Panc1 (cell line): ENCODE results near the gene PRDM2. TPM values are rescaled to one million over a fixed set of nuclear protein-coding genes. Genes with fewer than 3 reads are reported as not detected.

Experiments used
- ATAC-seq: fragments of 200-7000 bp; cut with Tn5 transposase; 2 replicates; pipeline ENCODE4 v1.9.1; 2020; ENCODE audit warnings: mild to moderate bottlenecking, moderate library complexity
- BruUV-seq: library from RNA; stranded (reverse); fragments of 400-500 nt; replicated peaks from 2 replicates; lab custom pipeline; 2021; lab: Mats Ljungman, UMichigan
- CTCF ChIA-PET: fragments of 300-600 bp; sonication (Branson Sonifier 250); formaldehyde crosslinking; loops from one replicate; lab custom pipeline; 2022; ENCODE audit warnings: antibody characterized with exemption; lab: Charles Lee
- POLR2A ChIA-PET: fragments of 300-600 bp; sonication (Branson Sonifier 250); formaldehyde crosslinking; loops from one replicate; lab custom pipeline; 2022; ENCODE audit warnings: antibody characterized with exemption; lab: Charles Lee
- DNase-seq: peaks from one replicate; pipeline ENCODE4 v3.0.0-alpha.2; 2010; ENCODE audit warnings: low read depth, low spot score
- H3K27ac ChIP-seq: 2 replicates; pipeline ENCODE4 v1.5.1; 2011; ENCODE audit warnings: mild to moderate bottlenecking, low read length, inconsistent platforms
- H3K27me3 ChIP-seq: fragments of 200-500 bp; sonication (Bioruptor generic); 2 replicates; pipeline ENCODE4 v1.6.0; 2014; ENCODE audit warnings: low read length, inconsistent platforms; ENCODE audit not compliant: control insufficient read depth, insufficient read depth
- H3K36me3 ChIP-seq: fragments of 200-500 bp; sonication (Bioruptor generic); 2 replicates; pipeline ENCODE4 v1.5.1; 2014; ENCODE audit warnings: inconsistent platforms, mild to moderate bottlenecking, low read length, moderate library complexity; ENCODE audit not compliant: control insufficient read depth, insufficient read depth
- H3K4me1 ChIP-seq: 2 replicates; pipeline ENCODE4 v1.5.1; 2011; ENCODE audit warnings: inconsistent platforms, mild to moderate bottlenecking, low read length, moderate library complexity; ENCODE audit not compliant: control insufficient read depth, insufficient read depth
- H3K4me3 ChIP-seq, 2 experiments: 2 replicates each; pipeline ENCODE4 v1.5.1; 2011 to 2012; ENCODE audit warnings: low read depth in 2 of 2, low read length in 2 of 2, mild to moderate bottlenecking in 2 of 2, inconsistent platforms in 1 of 2, moderate library complexity in 1 of 2
- H3K9me3 ChIP-seq: fragments of 200-500 bp; sonication (Bioruptor generic); 2 replicates; pipeline ENCODE4 v1.5.1; 2014; ENCODE audit warnings: low read depth, mild to moderate bottlenecking, inconsistent platforms, low read length, moderate library complexity; ENCODE audit not compliant: control insufficient read depth, insufficient read depth
- CTCF ChIP-seq: fragments of 450-650 bp; IDR thresholded peaks from 2 replicates; pipeline ENCODE4 v1.5.1; 2017; ENCODE audit warnings: mild to moderate bottlenecking
- POLR2AphosphoS5 ChIP-seq: IDR thresholded peaks from 2 replicates; pipeline ENCODE4 v1.6.1; 2012; ENCODE audit warnings: mild to moderate bottlenecking, low read depth, low read length, moderate library complexity
- REST ChIP-seq, 2 experiments: IDR thresholded peaks; 2 replicates each; pipeline ENCODE4 v1.6.1; 2011 to 2012; ENCODE audit warnings: low read depth in 2 of 2, control low read depth in 1 of 2, low read length in 1 of 2, mild to moderate bottlenecking in 1 of 2, moderate library complexity in 1 of 2; ENCODE audit not compliant: insufficient read depth in 1 of 2
- SIN3A ChIP-seq: IDR thresholded peaks from 2 replicates; pipeline ENCODE4 v1.6.1; 2012; ENCODE audit warnings: low read depth, mild to moderate bottlenecking, low read length, moderate library complexity, borderline replicate concordance; ENCODE audit not compliant: insufficient read depth
- TCF7L2 ChIP-seq: IDR thresholded peaks from 2 replicates; pipeline ENCODE4 v1.6.1; 2011; ENCODE audit warnings: mild to moderate bottlenecking, low read depth, low read length, inconsistent platforms
- in situ Hi-C: cut with HindIII; loops from 2 replicates; pipeline ENCODE4 v1.10.0; 2016; ENCODE audit warnings: low sequenced_read_pairs, low pct_unique_long_range_greater_than_20kb
- intact Hi-C: fragments of 100-400 bp; cut with micrococcal nuclease; formaldehyde crosslinking; loops from one replicate; pipeline ENCODE4 v1.10.0; 2022; ENCODE audit not compliant: unreplicated experiment
- total RNA-seq: library from RNA; stranded (reverse); gene quantifications from one replicate; pipeline ENCODE4 v1.2.1, GENCODE V29; 2021; ENCODE audit not compliant: unreplicated experiment

PRDM2 gene
- total RNA-seq, 1 experiment from 2014 or later: 40.3 TPM

GRCh38 chr1:13798120-13798519 is 98.1 kb downstream of the PRDM2 start:
- Histone ChIP-seq H3K27me3 (no peaks in the 10 kb centered on the region), H3K9me3 (no peaks in the 10 kb centered on the region), H3K4me1 (no peaks in the 10 kb centered on the region), H3K36me3 (peaks cover 2% of the 10 kb centered on the region; the same call in 1 of the 2 replicates), H3K4me3 (no peak overlapping the region), H3K27ac (no peak overlapping the region)
- no peak for ATAC-seq
- no peak for DNase-seq
- in situ Hi-C loops (no loop called here), intact Hi-C loops (no loop called here)
- ChIA-PET CTCF (no interaction called here), POLR2A (no interaction called here)
- no TSS peak for BruUV-seq
- TF ChIP-seq TCF7L2 (no peak), CTCF (no peak), POLR2AphosphoS5 (no peak), SIN3A (no peak), REST (IDR thresholded peaks at IDR 0.05; ENCODE audit: insufficient read depth in 1 of 2, low read depth in 2 of 2, low read length in 1 of 2) (no peak)

GRCh38 chr1:13799502-13800283 is 99.7 kb downstream of the PRDM2 start:
- Histone ChIP-seq H3K27me3 (no peaks in the 10 kb centered on the region), H3K9me3 (no peaks in the 10 kb centered on the region), H3K36me3 (no peaks in the 10 kb centered on the region), H3K4me3 (no peak overlapping the region), H3K27ac (no peak overlapping the region), H3K4me1 (no peaks in the 10 kb centered on the region)
- in situ Hi-C loops (no loop called here), intact Hi-C loops (loop anchor here (10.0 kb wide), 1 partner anchor 135 kb away; no protein-coding TSS in a partner anchor)
- DNase-seq: no peak
- CTCF ChIA-PET: no interaction called here
- BruUV-seq: no TSS peak
- POLR2A ChIA-PET: interaction anchor here (0.6 kb wide), 1 partner anchor 33 kb away, joined by 4 read pairs; no protein-coding TSS in a partner anchor
- TF ChIP-seq CTCF: no peak
- no peak for TF ChIP-seq POLR2AphosphoS5
- no peak for TF ChIP-seq REST (IDR thresholded peaks at IDR 0.05; ENCODE audit: insufficient read depth in 1 of 2, low read depth in 2 of 2, low read length in 1 of 2)
- ATAC-seq: no peak
